H1 (cell line): ENCODE measurements around the gene SGCD.

Experiments
- EP300 ChIP-seq, 2 experiments: IDR thresholded peaks; 1 replicate in 1 of 2; 2 replicates in 1 of 2; pipeline ENCODE4 v1.6.1; 2011 to 2012; ENCODE audit warnings: low read depth in 2 of 2, low read length in 2 of 2, mild to moderate bottlenecking in 2 of 2, borderline replicate concordance in 1 of 2, inconsistent platforms in 1 of 2, moderate library complexity in 1 of 2
- EZH2 ChIP-seq: fragments of 200-600 bp; sonication (generic); IDR thresholded peaks from 2 replicates; pipeline ENCODE4 v1.7.1; 2012; ENCODE audit warnings: low read depth, mild to moderate bottlenecking, moderate library complexity, low read length, inconsistent platforms; ENCODE audit not compliant: severe bottlenecking
- JUND ChIP-seq: IDR thresholded peaks from 2 replicates; pipeline ENCODE4 v1.6.1; 2011; ENCODE audit warnings: mild to moderate bottlenecking, improper control_type of control experiment, low read length
- POLR2A ChIP-seq, 2 experiments: IDR thresholded peaks; 1 replicate in 1 of 2; 2 replicates in 1 of 2; pipeline ENCODE4 v1.6.1; 2011; ENCODE audit warnings: low read depth in 2 of 2, low read length in 2 of 2, mild to moderate bottlenecking in 2 of 2; ENCODE audit errors: control extremely low read depth in 1 of 2
- POLR2AphosphoS5 ChIP-seq: IDR thresholded peaks from 2 replicates; pipeline ENCODE4 v1.6.1; 2011; ENCODE audit warnings: low read depth, low read length
- SP2 ChIP-seq: IDR thresholded peaks from 2 replicates; pipeline ENCODE4 v1.6.1; 2012; ENCODE audit warnings: mild to moderate bottlenecking, low read length, inconsistent platforms
- SUZ12 ChIP-seq: fragments of 200-600 bp; sonication (generic); IDR thresholded peaks from 2 replicates; pipeline ENCODE4 v1.6.1; 2012; ENCODE audit warnings: mild to moderate bottlenecking, inconsistent platforms, low read length, moderate library complexity, mixed read lengths
- TAF1 ChIP-seq: IDR thresholded peaks from 2 replicates; pipeline ENCODE4 v1.6.1; 2011; ENCODE audit warnings: mild to moderate bottlenecking, low read depth, low read length
- YY1 ChIP-seq: IDR thresholded peaks from 2 replicates; pipeline ENCODE4 v1.6.1; 2011; ENCODE audit warnings: low read depth, mild to moderate bottlenecking, low read length
- ZNF274 ChIP-seq: IDR thresholded peaks from 2 replicates; pipeline ENCODE4 v1.7.0; 2012; ENCODE audit warnings: low read length, borderline replicate concordance; ENCODE audit errors: extremely low read depth
- TF ChIP-seq, protein P1 (sequence below), 3 experiments: IDR thresholded peaks; 1 replicate in 2 of 3; 2 replicates in 1 of 3; pipeline versions ENCODE4 v1.5.1 to v1.6.1; 2011; ENCODE audit warnings: low read length in 3 of 3, mild to moderate bottlenecking in 3 of 3, inconsistent platforms in 2 of 3, low read depth in 1 of 3, moderate library complexity in 1 of 3; ENCODE audit not compliant: insufficient read depth in 1 of 3; ENCODE audit errors: control extremely low read depth in 1 of 3

- no peak for TF ChIP-seq YY1
- TF ChIP-seq, protein P1, sequence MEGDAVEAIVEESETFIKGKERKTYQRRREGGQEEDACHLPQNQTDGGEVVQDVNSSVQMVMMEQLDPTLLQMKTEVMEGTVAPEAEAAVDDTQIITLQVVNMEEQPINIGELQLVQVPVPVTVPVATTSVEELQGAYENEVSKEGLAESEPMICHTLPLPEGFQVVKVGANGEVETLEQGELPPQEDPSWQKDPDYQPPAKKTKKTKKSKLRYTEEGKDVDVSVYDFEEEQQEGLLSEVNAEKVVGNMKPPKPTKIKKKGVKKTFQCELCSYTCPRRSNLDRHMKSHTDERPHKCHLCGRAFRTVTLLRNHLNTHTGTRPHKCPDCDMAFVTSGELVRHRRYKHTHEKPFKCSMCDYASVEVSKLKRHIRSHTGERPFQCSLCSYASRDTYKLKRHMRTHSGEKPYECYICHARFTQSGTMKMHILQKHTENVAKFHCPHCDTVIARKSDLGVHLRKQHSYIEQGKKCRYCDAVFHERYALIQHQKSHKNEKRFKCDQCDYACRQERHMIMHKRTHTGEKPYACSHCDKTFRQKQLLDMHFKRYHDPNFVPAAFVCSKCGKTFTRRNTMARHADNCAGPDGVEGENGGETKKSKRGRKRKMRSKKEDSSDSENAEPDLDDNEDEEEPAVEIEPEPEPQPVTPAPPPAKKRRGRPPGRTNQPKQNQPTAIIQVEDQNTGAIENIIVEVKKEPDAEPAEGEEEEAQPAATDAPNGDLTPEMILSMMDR (IDR thresholded peaks at IDR 0.05; ENCODE audit: control extremely low read depth in 1 of 3, insufficient read depth in 1 of 3, low read depth in 1 of 3, low read length in 3 of 3): no peak
- no peak for TF ChIP-seq EP300 (IDR thresholded peaks at IDR 0.05; ENCODE audit: borderline replicate concordance in 1 of 2, low read depth in 2 of 2, low read length in 2 of 2)
- no peak for TF ChIP-seq POLR2A (IDR thresholded peaks at IDR 0.05; ENCODE audit: control extremely low read depth in 1 of 2, low read depth in 2 of 2, low read length in 2 of 2)
- TF ChIP-seq POLR2AphosphoS5: no peak
- no peak for TF ChIP-seq EZH2
- no peak for TF ChIP-seq TAF1
- no peak for TF ChIP-seq SP2
- no peak for TF ChIP-seq SUZ12
- TF ChIP-seq ZNF274: no peak
- no peak for TF ChIP-seq JUND
These were observed 297.7 kb downstream of the SGCD start for GRCh38 chr5:156624686-156625085.
